Panc1 (cell line): Measurements from ENCODE around the gene SRSF5. TPM values are rescaled to one million over a fixed set of nuclear protein-coding genes. Genes with fewer than 3 reads are reported as not detected.

Experiments
- ATAC-seq: fragments of 200-7000 bp; cut with Tn5 transposase; 2 replicates; pipeline ENCODE4 v1.9.1; 2020; ENCODE audit warnings: mild to moderate bottlenecking, moderate library complexity
- BruUV-seq: library from RNA; stranded (reverse); fragments of 400-500 nt; replicated peaks from 2 replicates; lab custom pipeline; 2021; lab: Mats Ljungman, UMichigan
- CTCF ChIA-PET: fragments of 300-600 bp; sonication (Branson Sonifier 250); formaldehyde crosslinking; loops from one replicate; lab custom pipeline; 2022; ENCODE audit warnings: antibody characterized with exemption; lab: Charles Lee
- POLR2A ChIA-PET: fragments of 300-600 bp; sonication (Branson Sonifier 250); formaldehyde crosslinking; loops from one replicate; lab custom pipeline; 2022; ENCODE audit warnings: antibody characterized with exemption; lab: Charles Lee
- DNase-seq: peaks from one replicate; pipeline ENCODE4 v3.0.0-alpha.2; 2010; ENCODE audit warnings: low read depth, low spot score
- H3K27ac ChIP-seq: 2 replicates; pipeline ENCODE4 v1.5.1; 2011; ENCODE audit warnings: mild to moderate bottlenecking, low read length, inconsistent platforms
- H3K27me3 ChIP-seq: fragments of 200-500 bp; sonication (Bioruptor generic); 2 replicates; pipeline ENCODE4 v1.6.0; 2014; ENCODE audit warnings: low read length, inconsistent platforms; ENCODE audit not compliant: control insufficient read depth, insufficient read depth
- H3K36me3 ChIP-seq: fragments of 200-500 bp; sonication (Bioruptor generic); 2 replicates; pipeline ENCODE4 v1.5.1; 2014; ENCODE audit warnings: inconsistent platforms, mild to moderate bottlenecking, low read length, moderate library complexity; ENCODE audit not compliant: control insufficient read depth, insufficient read depth
- H3K4me1 ChIP-seq: 2 replicates; pipeline ENCODE4 v1.5.1; 2011; ENCODE audit warnings: inconsistent platforms, mild to moderate bottlenecking, low read length, moderate library complexity; ENCODE audit not compliant: control insufficient read depth, insufficient read depth
- H3K4me3 ChIP-seq, 2 experiments: 2 replicates each; pipeline ENCODE4 v1.5.1; 2011 to 2012; ENCODE audit warnings: low read depth in 2 of 2, low read length in 2 of 2, mild to moderate bottlenecking in 2 of 2, inconsistent platforms in 1 of 2, moderate library complexity in 1 of 2
- H3K9me3 ChIP-seq: fragments of 200-500 bp; sonication (Bioruptor generic); 2 replicates; pipeline ENCODE4 v1.5.1; 2014; ENCODE audit warnings: low read depth, mild to moderate bottlenecking, inconsistent platforms, low read length, moderate library complexity; ENCODE audit not compliant: control insufficient read depth, insufficient read depth
- CTCF ChIP-seq: fragments of 450-650 bp; IDR thresholded peaks from 2 replicates; pipeline ENCODE4 v1.5.1; 2017; ENCODE audit warnings: mild to moderate bottlenecking
- POLR2AphosphoS5 ChIP-seq: IDR thresholded peaks from 2 replicates; pipeline ENCODE4 v1.6.1; 2012; ENCODE audit warnings: mild to moderate bottlenecking, low read depth, low read length, moderate library complexity
- REST ChIP-seq, 2 experiments: IDR thresholded peaks; 2 replicates each; pipeline ENCODE4 v1.6.1; 2011 to 2012; ENCODE audit warnings: low read depth in 2 of 2, control low read depth in 1 of 2, low read length in 1 of 2, mild to moderate bottlenecking in 1 of 2, moderate library complexity in 1 of 2; ENCODE audit not compliant: insufficient read depth in 1 of 2
- SIN3A ChIP-seq: IDR thresholded peaks from 2 replicates; pipeline ENCODE4 v1.6.1; 2012; ENCODE audit warnings: low read depth, mild to moderate bottlenecking, low read length, moderate library complexity, borderline replicate concordance; ENCODE audit not compliant: insufficient read depth
- TCF7L2 ChIP-seq: IDR thresholded peaks from 2 replicates; pipeline ENCODE4 v1.6.1; 2011; ENCODE audit warnings: mild to moderate bottlenecking, low read depth, low read length, inconsistent platforms
- in situ Hi-C: cut with HindIII; loops from 2 replicates; pipeline ENCODE4 v1.10.0; 2016; ENCODE audit warnings: low sequenced_read_pairs, low pct_unique_long_range_greater_than_20kb
- intact Hi-C: fragments of 100-400 bp; cut with micrococcal nuclease; formaldehyde crosslinking; loops from one replicate; pipeline ENCODE4 v1.10.0; 2022; ENCODE audit not compliant: unreplicated experiment
- total RNA-seq: library from RNA; stranded (reverse); gene quantifications from one replicate; pipeline ENCODE4 v1.2.1, GENCODE V29; 2021; ENCODE audit not compliant: unreplicated experiment

SRSF5 gene
- total RNA-seq, 1 experiment from 2014 or later = 154 TPM

GRCh38 chr14:69755296-69755695 is 11.6 kb upstream of the SRSF5 start:
- CTCF ChIA-PET = no interaction called here

GRCh38 chr14:69755784-69756183 is 11.2 kb upstream of the SRSF5 start:
- H3K4me3 ChIP-seq = no peak overlapping the region
- ChIA-PET CTCF (no interaction called here), POLR2A (no interaction called here)
- DNase-seq = no peak
- no TSS peak for BruUV-seq
- in situ Hi-C loops (no loop called here), intact Hi-C loops (no loop called here)
- H3K9me3 ChIP-seq = no peaks in the 10 kb centered on the region
- no peaks in the 10 kb centered on the region for H3K27me3 ChIP-seq
- TF ChIP-seq SIN3A (no peak), POLR2AphosphoS5 (no peak), CTCF (no peak), TCF7L2 (no peak), REST (IDR thresholded peaks at IDR 0.05; ENCODE audit: insufficient read depth in 1 of 2, low read depth in 2 of 2, low read length in 1 of 2) (no peak)
- no peaks in the 10 kb centered on the region for H3K4me1 ChIP-seq
- H3K36me3 ChIP-seq = no peaks in the 10 kb centered on the region
- no peak for ATAC-seq
- H3K27ac ChIP-seq = no peak overlapping the region

More at GRCh38 chr14:69755296-69755695, 11.6 kb upstream of the SRSF5 start:
- DNase-seq (no peak), ATAC-seq (no peak)
- no peaks in the 10 kb centered on the region for H3K4me1 ChIP-seq
- POLR2A ChIA-PET = no interaction called here
- H3K27ac ChIP-seq = no peak overlapping the region
- no peak overlapping the region for H3K4me3 ChIP-seq
- BruUV-seq = no TSS peak
- H3K9me3 ChIP-seq = no peaks in the 10 kb centered on the region
- intact Hi-C loops = no loop called here
- in situ Hi-C loops = no loop called here
- no peaks in the 10 kb centered on the region for H3K27me3 ChIP-seq
- no peak for TF ChIP-seq CTCF
- no peak for TF ChIP-seq TCF7L2
- TF ChIP-seq POLR2AphosphoS5 = no peak
- no peaks in the 10 kb centered on the region for H3K36me3 ChIP-seq
